Measurements from ENCODE around the gene MDM2. TPM values are rescaled to one million over a fixed set of nuclear protein-coding genes. Genes with fewer than 3 reads are reported as not detected.

Gene MDM2
- total and polyA plus RNA-seq, 2 of the 13 experiments (the other 11 are each of a cell fraction or from before 2014, with no cell fraction given) = 29.3 to 314 TPM

DNA sequence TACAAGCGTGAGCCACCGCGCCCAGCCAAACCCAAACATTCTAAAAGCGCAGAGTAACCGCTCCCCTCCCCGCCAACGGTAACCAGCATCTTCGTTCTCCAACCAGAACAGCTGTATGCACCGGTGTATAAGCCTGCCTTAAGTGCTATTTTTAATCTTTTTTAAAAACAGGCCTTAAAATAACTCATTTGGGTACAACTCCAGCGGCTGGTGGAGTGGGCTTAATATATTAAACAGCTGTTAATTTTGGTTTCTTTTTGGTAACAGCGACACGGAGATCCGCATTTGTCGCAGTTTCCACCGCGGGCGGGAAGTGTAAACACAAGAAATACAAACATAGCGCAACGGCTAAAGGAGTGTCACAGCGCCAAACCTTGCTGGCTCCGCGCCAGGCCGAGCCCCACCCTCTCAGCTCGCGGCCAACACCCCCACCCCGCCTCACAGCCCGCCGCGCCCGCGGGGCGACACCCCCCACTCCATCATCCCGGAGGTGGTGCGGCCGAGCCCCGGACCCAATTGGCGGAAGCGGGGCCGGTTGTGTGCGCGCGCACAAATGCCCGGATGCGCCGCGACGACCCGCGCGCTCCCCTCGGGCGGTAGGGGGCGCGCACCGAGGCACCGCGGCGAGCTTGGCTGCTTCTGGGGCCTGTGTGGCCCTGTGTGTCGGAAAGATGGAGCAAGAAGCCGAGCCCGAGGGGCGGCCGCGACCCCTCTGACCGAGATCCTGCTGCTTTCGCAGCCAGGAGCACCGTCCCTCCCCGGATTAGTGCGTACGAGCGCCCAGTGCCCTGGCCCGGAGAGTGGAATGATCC lies at the start of gene MDM2 (continued):
- TF ChIP-seq, protein P1, sequence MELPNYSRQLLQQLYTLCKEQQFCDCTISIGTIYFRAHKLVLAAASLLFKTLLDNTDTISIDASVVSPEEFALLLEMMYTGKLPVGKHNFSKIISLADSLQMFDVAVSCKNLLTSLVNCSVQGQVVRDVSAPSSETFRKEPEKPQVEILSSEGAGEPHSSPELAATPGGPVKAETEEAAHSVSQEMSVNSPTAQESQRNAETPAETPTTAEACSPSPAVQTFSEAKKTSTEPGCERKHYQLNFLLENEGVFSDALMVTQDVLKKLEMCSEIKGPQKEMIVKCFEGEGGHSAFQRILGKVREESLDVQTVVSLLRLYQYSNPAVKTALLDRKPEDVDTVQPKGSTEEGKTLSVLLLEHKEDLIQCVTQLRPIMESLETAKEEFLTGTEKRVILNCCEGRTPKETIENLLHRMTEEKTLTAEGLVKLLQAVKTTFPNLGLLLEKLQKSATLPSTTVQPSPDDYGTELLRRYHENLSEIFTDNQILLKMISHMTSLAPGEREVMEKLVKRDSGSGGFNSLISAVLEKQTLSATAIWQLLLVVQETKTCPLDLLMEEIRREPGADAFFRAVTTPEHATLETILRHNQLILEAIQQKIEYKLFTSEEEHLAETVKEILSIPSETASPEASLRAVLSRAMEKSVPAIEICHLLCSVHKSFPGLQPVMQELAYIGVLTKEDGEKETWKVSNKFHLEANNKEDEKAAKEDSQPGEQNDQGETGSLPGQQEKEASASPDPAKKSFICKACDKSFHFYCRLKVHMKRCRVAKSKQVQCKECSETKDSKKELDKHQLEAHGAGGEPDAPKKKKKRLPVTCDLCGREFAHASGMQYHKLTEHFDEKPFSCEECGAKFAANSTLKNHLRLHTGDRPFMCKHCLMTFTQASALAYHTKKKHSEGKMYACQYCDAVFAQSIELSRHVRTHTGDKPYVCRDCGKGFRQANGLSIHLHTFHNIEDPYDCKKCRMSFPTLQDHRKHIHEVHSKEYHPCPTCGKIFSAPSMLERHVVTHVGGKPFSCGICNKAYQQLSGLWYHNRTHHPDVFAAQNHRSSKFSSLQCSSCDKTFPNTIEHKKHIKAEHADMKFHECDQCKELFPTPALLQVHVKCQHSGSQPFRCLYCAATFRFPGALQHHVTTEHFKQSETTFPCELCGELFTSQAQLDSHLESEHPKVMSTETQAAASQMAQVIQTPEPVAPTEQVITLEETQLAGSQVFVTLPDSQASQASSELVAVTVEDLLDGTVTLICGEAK (IDR thresholded peaks at IDR 0.05) = no peak
- TF ChIP-seq, protein P1 (CRISPR knock-in tag; IDR thresholded peaks at IDR 0.05) = peak; percentile 84
- TF ChIP-seq KMT2B (CRISPR knock-in tag; IDR thresholded peaks at IDR 0.05) = peak; percentile 72
- peak; percentile 33; the same call in 1 of the 2 replicates for TF ChIP-seq ZNF564 (CRISPR knock-in tag; IDR thresholded peaks at IDR 0.05)
- TF ChIP-seq TBX2 (CRISPR knock-in tag; IDR thresholded peaks at IDR 0.05; ENCODE audit: borderline replicate concordance) = peak; percentile 87
- no peak; the same call in 1 of the 2 replicates for TF ChIP-seq ZHX2 (IDR thresholded peaks at IDR 0.05; ENCODE audit: low read depth)
- peak; percentile 60; the same call in 1 of the 2 replicates for TF ChIP-seq ZHX2 (CRISPR knock-in tag; IDR thresholded peaks at IDR 0.05; ENCODE audit: borderline replicate concordance)
- peak; percentile 94 for TF ChIP-seq ZNF687 (CRISPR knock-in tag; IDR thresholded peaks at IDR 0.05)

Measured in HepG2 (cell line).